Measurements from ENCODE around the gene OPCML. TPM values are rescaled to one million over a fixed set of nuclear protein-coding genes. Genes with fewer than 3 reads are reported as not detected.

Gene OPCML
- total RNA-seq, 1 donor from 2014 or later, result 4.6 TPM

GRCh38 chr11:133234883-133235282, 297.4 kb downstream of the OPCML start:
- Mint-ChIP-seq H3K4me3 (no peak overlapping the region), H3K36me3 (no peaks in the 10 kb centered on the region), H3K27me3 (peaks cover 8% of the 10 kb centered on the region), H3K27ac (no peak overlapping the region), H3K9me3 (peaks cover 4% of the 10 kb centered on the region), H3K4me1 (ENCODE audit: unreplicated experiment) (peaks cover 17% of the 10 kb centered on the region)
- no peak for TF ChIP-seq CTCF (conservative IDR thresholded peaks at IDR 0.05)
- DNase-seq (ENCODE audit: extremely low spot score, unreplicated experiment), result no peak

- H3K27me3 Mint-ChIP-seq, result peaks cover 13% of the 10 kb centered on the region
- no peak for DNase-seq (ENCODE audit: extremely low spot score, unreplicated experiment)
- peaks cover 4% of the 10 kb centered on the region for H3K9me3 Mint-ChIP-seq
- TF ChIP-seq CTCF (conservative IDR thresholded peaks at IDR 0.05), result no peak
- peaks cover 37% of the 10 kb centered on the region for H3K4me1 Mint-ChIP-seq (ENCODE audit: unreplicated experiment)
- H3K36me3 Mint-ChIP-seq, result no peaks in the 10 kb centered on the region
- H3K27ac Mint-ChIP-seq, result no peak overlapping the region
- no peak overlapping the region for H3K4me3 Mint-ChIP-seq
These were observed 299.6 kb downstream of the OPCML start for GRCh38 chr11:133232665-133233064.

- Mint-ChIP-seq H3K9me3 (peaks cover 4% of the 10 kb centered on the region), H3K27ac (no peak overlapping the region), H3K4me1 (ENCODE audit: unreplicated experiment) (peaks cover 42% of the 10 kb centered on the region), H3K36me3 (no peaks in the 10 kb centered on the region), H3K4me3 (no peak overlapping the region), H3K27me3 (peaks cover 20% of the 10 kb centered on the region)
- DNase-seq (ENCODE audit: extremely low spot score, unreplicated experiment), result no peak
- TF ChIP-seq CTCF (conservative IDR thresholded peaks at IDR 0.05), result no peak
These were observed 301.9 kb downstream of the OPCML start for GRCh38 chr11:133230431-133230830.

GRCh38 chr11:133228471-133229329, 303.6 kb downstream of the OPCML start:
- Mint-ChIP-seq H3K9me3 (peaks cover 2% of the 10 kb centered on the region), H3K27me3 (peaks cover 18% of the 10 kb centered on the region), H3K27ac (no peak overlapping the region), H3K4me1 (ENCODE audit: unreplicated experiment) (peaks cover 32% of the 10 kb centered on the region), H3K36me3 (no peaks in the 10 kb centered on the region), H3K4me3 (peak overlapping the region; percentile 49)
- DNase-seq (ENCODE audit: extremely low spot score, unreplicated experiment), result no peak
- TF ChIP-seq CTCF (conservative IDR thresholded peaks at IDR 0.05), result no peak

- Mint-ChIP-seq H3K4me3 (no peak overlapping the region), H3K36me3 (no peaks in the 10 kb centered on the region), H3K4me1 (ENCODE audit: unreplicated experiment) (peaks cover 34% of the 10 kb centered on the region), H3K27me3 (peaks cover 28% of the 10 kb centered on the region), H3K27ac (no peak overlapping the region), H3K9me3 (no peaks in the 10 kb centered on the region)
- no peak for DNase-seq (ENCODE audit: extremely low spot score, unreplicated experiment)
- TF ChIP-seq CTCF (conservative IDR thresholded peaks at IDR 0.05), result no peak
These were observed 304.6 kb downstream of the OPCML start for GRCh38 chr11:133227632-133228111.

Data from type B pancreatic cell (in vitro differentiated cells).